HG02840 (cell line): ENCODE data around the gene VMO1.

Experiments
- ATAC-seq: cut with Tn5 transposase; IDR thresholded peaks from one replicate; pipeline ENCODE4 v1.9.1; 2021; ENCODE audit warnings: mild to moderate bottlenecking, moderate library complexity, moderate number of reproducible peaks; ENCODE audit not compliant: unreplicated experiment, low FRiP score

VMO1 gene

DNA sequence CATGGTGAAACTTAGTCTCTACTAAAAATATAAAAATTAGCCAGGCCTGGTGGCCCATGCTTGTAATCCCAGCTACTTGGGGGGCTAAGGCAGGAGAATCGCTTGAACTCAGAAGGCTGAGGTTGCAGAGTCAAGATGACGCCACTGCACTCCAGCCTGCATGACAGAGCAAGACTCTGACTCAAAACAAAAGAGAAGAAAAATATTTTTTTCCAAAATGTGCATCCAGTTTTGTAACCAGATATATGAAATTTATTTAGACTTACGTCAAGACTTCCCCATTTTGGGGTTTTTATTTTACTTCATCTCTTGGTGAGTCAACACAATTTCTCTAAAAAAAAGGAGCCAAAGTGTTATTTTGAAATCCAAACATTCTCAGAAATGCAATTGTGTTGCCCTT, 20.0 kb downstream of the VMO1 start:
- no peak for ATAC-seq

DNA sequence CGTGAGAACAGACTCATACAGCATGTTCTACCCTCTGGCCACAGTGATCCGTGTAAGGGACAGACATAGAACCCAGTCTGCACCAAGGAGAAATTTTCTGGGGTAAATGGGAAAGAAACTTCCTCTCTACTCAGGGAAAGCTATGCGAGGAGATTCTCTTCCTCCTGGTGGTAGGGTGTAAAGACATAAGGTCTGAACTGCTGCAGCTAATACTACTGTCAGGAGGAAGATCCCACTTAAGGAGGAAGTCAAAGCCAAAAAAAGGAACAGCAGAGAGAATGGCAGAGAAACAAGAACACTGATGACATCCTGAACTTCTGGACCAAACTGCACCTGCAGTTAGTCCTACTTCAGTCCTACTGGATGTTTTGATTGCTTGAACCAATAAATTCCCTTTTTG, 21.6 kb downstream of the VMO1 start:
- ATAC-seq = no peak

GRCh38 chr17:4759776-4760236, 26.4 kb downstream of the VMO1 start:
- no peak for ATAC-seq

- no peak for ATAC-seq
Observed at GRCh38 chr17:4753392-4753791, 32.8 kb downstream of the VMO1 start.

GRCh38 chr17:4751932-4752331, 34.2 kb downstream of the VMO1 start:
- ATAC-seq = no peak

DNA sequence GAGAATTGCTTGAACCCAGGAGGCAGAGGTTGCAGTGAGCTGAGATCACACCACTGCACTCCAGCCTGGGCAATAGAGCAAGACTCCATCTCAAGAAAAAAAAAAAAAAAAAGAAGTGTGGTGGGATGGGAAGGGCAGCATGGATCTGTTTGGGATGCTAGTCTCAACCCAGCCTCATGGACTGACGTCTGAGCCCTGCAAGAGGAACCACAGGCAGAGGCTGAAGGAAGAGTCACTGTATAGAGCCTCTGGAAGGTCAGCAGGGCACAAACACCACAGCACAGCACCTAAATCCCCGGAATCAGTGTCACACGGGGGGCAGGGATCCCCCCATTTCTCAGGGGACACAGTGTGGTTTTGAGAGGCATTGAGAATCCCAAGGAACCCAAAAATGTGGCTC, 35.6 kb downstream of the VMO1 start:
- no peak for ATAC-seq

DNA sequence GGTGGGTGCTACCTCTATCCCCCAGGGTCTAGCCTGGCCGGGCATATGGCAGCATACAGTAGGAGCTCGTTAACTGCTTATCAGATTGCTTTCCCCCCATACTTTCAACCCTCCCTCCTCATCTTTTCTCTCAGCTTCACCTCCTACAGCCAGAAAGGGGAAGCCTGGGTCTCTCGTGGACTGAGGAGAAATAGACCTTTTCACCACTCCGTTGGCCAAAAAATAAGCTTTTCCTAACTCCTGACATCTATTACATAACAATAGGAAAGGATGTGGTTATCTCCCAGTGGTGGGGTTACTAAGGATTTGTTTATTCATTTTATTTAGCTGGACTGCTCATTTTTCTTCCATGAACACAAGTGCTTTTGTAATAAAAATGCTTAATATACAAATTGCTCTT, 37.5 kb downstream of the VMO1 start:
- no peak for ATAC-seq

GRCh38 chr17:4747847-4748246, 38.3 kb downstream of the VMO1 start:
- ATAC-seq = no peak

DNA sequence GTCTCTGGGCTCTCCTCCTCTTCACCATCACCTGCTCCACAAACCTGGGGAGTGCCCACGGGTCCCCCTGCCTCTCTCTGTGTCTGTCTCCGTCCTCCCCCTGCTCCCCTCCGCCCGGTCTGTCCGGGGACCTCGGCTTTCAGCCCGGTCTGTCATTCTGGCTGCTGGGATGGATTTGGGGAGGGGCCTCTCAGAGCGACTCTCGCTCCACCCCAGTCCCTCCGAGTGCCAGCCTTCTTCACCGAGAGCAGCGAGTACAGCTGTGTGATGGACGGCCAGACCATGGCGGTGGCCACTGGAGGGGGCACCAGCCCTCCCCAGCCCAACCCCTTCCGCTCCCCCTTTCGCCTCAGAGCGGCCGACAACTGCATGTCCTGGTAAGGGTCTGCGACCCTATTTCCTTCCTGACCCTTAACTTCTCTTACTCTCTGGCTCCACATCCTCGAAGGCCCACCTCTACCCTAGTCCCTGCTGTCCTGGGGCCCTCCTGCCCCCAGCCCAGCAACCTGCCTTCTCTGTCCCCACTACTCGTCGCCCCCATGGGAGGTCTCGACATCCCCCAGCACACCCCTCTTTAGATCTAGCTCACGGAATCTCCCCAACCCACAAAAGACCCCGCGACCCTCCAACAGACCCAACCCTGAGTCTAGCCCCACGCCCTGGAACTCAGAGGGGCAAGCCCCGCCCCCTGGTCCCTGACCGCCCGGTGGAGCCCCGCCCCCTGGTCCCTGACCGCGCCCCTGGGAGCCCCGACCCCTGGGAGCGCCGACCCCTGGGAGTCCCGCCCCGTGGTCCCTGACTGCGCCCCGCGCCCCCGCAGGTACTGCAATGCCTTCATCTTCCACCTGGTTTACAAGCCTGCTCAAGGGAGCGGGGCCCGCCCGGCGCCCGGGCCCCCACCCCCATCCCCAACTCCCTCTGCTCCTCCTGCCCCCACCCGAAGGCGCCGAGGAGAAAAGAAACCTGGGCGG, 40.9 kb downstream of the VMO1 start:
- no peak for ATAC-seq

DNA sequence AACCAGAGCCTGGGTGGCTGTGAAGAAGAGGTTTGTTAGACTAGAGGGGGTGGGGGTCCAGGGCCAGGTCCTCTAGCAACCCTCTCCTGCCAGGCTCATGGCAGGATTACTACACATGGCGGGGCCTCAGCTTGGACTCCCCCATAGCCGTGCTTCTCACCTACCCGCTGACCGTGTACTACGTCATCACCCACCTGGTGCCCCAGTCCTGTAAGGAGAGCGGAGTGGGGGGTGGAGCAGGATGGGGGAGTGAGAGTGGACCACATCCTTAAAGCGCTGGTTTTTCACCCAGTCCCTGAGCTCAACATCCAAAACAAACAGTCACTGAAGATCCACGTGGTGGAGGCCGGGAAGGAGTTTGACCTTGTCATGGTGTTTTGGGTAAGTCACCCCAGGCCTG, 42.3 kb downstream of the VMO1 start:
- no peak for ATAC-seq

DNA sequence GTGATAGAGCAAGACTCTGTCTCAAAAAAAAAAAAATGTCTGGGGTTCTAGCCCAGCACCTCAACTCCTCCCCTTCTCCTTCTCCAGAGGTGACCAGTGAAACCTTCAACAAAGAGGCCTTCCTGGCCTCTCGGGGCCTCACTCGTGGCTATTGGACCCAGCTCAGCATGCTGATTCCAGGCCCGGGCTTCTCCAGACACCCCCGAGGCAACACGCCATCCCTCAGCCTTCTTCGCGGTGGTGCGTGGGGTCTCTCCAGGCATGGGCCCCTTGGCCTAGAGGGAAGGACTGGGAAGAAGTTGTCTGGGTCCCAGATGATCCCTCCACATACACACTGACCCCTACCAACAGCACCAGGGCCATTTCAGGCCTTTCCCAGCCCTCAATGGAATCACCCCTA, 42.9 kb downstream of the VMO1 start:
- ATAC-seq = no peak

GRCh38 chr17:4742629-4743028, 43.5 kb downstream of the VMO1 start:
- ATAC-seq = no peak

GRCh38 chr17:4742133-4742532, 44.0 kb downstream of the VMO1 start:
- ATAC-seq = no peak

GRCh38 chr17:4741544-4741943, 44.6 kb downstream of the VMO1 start:
- no peak for ATAC-seq

DNA sequence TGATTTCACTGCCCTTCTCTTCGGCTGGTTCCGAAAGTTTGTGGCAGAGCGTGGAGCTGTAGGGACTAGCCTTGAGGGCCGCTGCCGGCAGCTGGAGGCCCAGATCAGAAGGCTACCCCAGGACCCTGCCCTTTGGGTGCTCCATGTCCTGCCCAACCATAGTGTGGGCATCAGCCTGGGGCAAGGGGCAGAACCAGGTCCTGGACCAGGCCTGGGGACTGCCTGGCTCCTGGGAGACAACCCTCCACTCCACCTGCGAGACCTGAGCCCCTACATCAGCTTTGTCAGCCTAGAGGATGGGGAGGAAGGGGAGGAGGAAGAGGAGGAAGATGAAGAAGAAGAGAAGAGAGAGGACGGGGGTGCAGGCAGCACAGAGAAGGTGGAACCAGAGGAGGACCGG, 45.6 kb downstream of the VMO1 start:
- ATAC-seq = no peak

GRCh38 chr17:4740025-4740351, 46.2 kb downstream of the VMO1 start:
- ATAC-seq = no peak

DNA sequence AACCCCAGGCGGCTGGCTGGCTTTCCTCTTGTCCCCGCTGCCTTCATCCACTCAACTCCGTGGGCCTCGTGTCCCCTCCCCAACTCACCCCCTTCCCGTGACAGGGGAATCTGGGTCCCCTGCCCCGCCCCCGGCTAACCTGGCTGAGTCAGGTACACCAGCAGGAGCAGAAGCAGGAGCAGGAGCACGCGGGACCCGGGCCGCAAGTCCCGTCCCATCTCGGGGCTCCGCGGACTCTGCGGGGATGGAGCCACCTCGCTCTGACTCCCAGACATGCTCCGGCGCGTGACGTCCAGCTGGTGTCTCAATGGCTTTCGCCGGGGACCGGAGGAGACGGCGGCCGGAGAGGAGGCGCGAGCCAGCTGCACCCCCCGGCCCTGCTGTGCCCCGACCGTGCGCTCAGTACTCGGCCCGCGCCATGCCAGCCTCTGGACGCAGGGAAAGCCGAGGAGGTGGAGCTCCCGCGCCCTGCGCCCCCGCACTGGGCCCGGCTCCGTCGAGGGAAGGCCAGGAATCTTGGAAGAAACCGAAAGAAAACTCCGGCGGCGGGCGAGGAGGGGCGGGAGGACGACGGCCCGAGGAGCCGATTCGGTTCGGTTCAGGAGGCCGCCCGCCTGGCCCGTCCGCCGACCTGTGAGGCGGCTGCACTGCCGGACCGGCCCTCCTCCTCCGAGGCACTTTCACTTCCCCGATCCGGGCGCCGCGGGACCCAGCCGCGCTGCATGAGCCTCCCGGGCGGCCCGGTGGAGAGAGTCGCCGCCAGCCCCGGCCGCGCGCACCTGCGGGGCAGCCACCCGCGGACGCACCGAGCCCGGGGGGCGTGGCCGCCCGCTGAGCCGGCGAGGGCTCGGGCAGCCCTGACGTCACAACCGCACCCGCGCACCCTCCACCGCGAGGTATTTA, 46.8 kb downstream of the VMO1 start, which contains the start of the genes CXCL16 and ZMYND15:
TSS of gene CXCL16 (minus strand) at position 807 of the 903 bp plus-strand sequence. CDS start at position 218, 589 bp downstream.
TSS of gene ZMYND15 (plus strand) at position 712 of the 903 bp plus-strand sequence. CDS start 716 bp downstream, outside the sequence.
- no peak for ATAC-seq

- no peak for ATAC-seq
Observed at GRCh38 chr17:4738136-4739121, 47.7 kb downstream of the VMO1 start.

- no peak for ATAC-seq
Observed at GRCh38 chr17:4735876-4736651, 50.1 kb downstream of the VMO1 start.
